K562 (cell line): ENCODE results near the gene KRTAP4-8. TPM values are rescaled to one million over a fixed set of nuclear protein-coding genes. Genes with fewer than 3 reads are reported as not detected.
A peak's percentile ranks its signal among the peaks of the same experiment; 100 is the strongest.

Experiments
- KAT7 ChIP-seq: sonication (generic); formaldehyde crosslinking; IDR thresholded peaks from 2 replicates; pipeline ENCODE4 v1.8.0; 2022; ENCODE audit warnings: missing genetic modification reagents, mild to moderate bottlenecking, borderline replicate concordance
- MEF2A ChIP-seq: IDR thresholded peaks from 2 replicates; pipeline ENCODE4 v1.6.1; 2011; ENCODE audit warnings: low read depth, mild to moderate bottlenecking, low read length, moderate library complexity; ENCODE audit not compliant: control insufficient read depth
- MEF2D ChIP-seq: conservative IDR thresholded peaks from 2 replicates; pipeline ENCODE4 v1.6.1; 2016; ENCODE audit warnings: low read depth, missing genetic modification characterization, missing compliant biosample characterization
- MEIS2 ChIP-seq: fragments of 450-650 bp; IDR thresholded peaks from 2 replicates; pipeline ENCODE4 v1.6.1; 2014; ENCODE audit warnings: mild to moderate bottlenecking; ENCODE audit not compliant: partially characterized antibody
- PCBP1 ChIP-seq: fragments of 200-400 bp; formaldehyde crosslinking; IDR thresholded peaks from 2 replicates; pipeline ENCODE4 v1.6.1; 2018; ENCODE audit warnings: mild to moderate bottlenecking, low read depth, low read length; ENCODE audit not compliant: poor library complexity, severe bottlenecking
- POLR2A ChIP-seq: fragments of 450-650 bp; conservative IDR thresholded peaks from 2 replicates; pipeline ENCODE4 v1.6.1; 2016
- RFX7 ChIP-seq: fragments of 250-450 bp; sonication (Bioruptor Pico); IDR thresholded peaks from 2 replicates; pipeline ENCODE4 v1.5.1; 2021; ENCODE audit warnings: mild to moderate bottlenecking
- SMAD1 ChIP-seq: fragments of 150-350 bp; IDR thresholded peaks from 2 replicates; pipeline ENCODE4 v1.6.1; 2014; ENCODE audit warnings: low read length, low read depth; ENCODE audit not compliant: partially characterized antibody
- SMARCA5 ChIP-seq: fragments of 450-650 bp; IDR thresholded peaks from 2 replicates; pipeline ENCODE4 v1.6.1; 2016
- TAF7 ChIP-seq: fragments of 450-650 bp; IDR thresholded peaks from 2 replicates; pipeline ENCODE4 v1.6.1; 2016; ENCODE audit warnings: missing genetic modification characterization, missing compliant biosample characterization
- TEAD4 ChIP-seq, 2 experiments: sonication (generic) in 1 of 2; formaldehyde crosslinking in 1 of 2; IDR thresholded peaks; 2 replicates each; pipeline versions ENCODE4 v1.6.1 to v1.8.0; 2012 to 2022; ENCODE audit warnings: borderline replicate concordance in 1 of 2, inconsistent platforms in 1 of 2, low read length in 1 of 2, mild to moderate bottlenecking in 1 of 2, missing genetic modification reagents in 1 of 2
- TRIM24 ChIP-seq, 2 experiments: fragments of 450-650 bp; IDR thresholded peaks; 2 replicates each; pipeline ENCODE4 v1.6.1; 2016
- ZNF184 ChIP-seq: sonication (generic); formaldehyde crosslinking; IDR thresholded peaks from 2 replicates; pipeline ENCODE4 v1.5.0; 2020; ENCODE audit warnings: missing genetic modification reagents
- ZNF282 ChIP-seq: sonication (generic); formaldehyde crosslinking; IDR thresholded peaks from 2 replicates; pipeline ENCODE4 v1.8.1; 2023; ENCODE audit warnings: missing genetic modification reagents
- polyA plus RNA-seq, 8 experiments: library from polyadenylated mRNA; depleted of rRNA in 4 of 8; stranded (reverse) in 5 of 8; unstranded in 3 of 8; fragments of >200 nt; fragmentation: Nextera tagmentation in 2 of 8; fragmentation: Illumina TruSeq in 1 of 8; extraction: Ambion mirVana in 2 of 8; extraction: Trizol in 1 of 8; gene quantifications; 2 replicates each; pipeline versions ENCODE4 v1.2.1 to v1.2.3, GENCODE V29; 2011 to 2014; ENCODE audit warnings: inconsistent platforms in 1 of 8, missing spikeins in 1 of 8
- total RNA-seq, 7 experiments: library from RNA; depleted of rRNA in 6 of 7; stranded (reverse); fragments of >200 nt in 6 of 7; fragmentation: Illumina TruSeq in 2 of 7; extraction: Trizol in 2 of 7; gene quantifications; 2 replicates each; pipeline versions ENCODE4 v1.2.1 to v1.2.3, GENCODE V29; 2011 to 2021; ENCODE audit warnings: low replicate concordance in 1 of 7
- TF ChIP-seq, protein P1 (sequence below): fragments of 250-450 bp; sonication (Bioruptor Pico); IDR thresholded peaks from 2 replicates; pipeline ENCODE4 v1.5.0; 2022; ENCODE audit warnings: mild to moderate bottlenecking
- TF ChIP-seq, protein P2 (sequence below): sonication (generic); formaldehyde crosslinking; IDR thresholded peaks from 2 replicates; pipeline ENCODE4 v1.8.0; 2022; ENCODE audit warnings: mild to moderate bottlenecking, low read depth, missing genetic modification reagents
- TF ChIP-seq, protein P3 (sequence below): IDR thresholded peaks from 2 replicates; pipeline ENCODE4 v1.6.1; 2016; ENCODE audit warnings: missing genetic modification characterization, missing compliant biosample characterization
- TF ChIP-seq, protein P4 (sequence below): sonication (generic); formaldehyde crosslinking; IDR thresholded peaks from 2 replicates; pipeline ENCODE4 v1.8.1; 2023; ENCODE audit warnings: mild to moderate bottlenecking, missing genetic modification reagents

The KRTAP4-8 gene
- total and polyA plus RNA-seq, 9 of the 15 experiments (the other 6 are each of a cell fraction or from before 2014, with no cell fraction given): not detected

DNA sequence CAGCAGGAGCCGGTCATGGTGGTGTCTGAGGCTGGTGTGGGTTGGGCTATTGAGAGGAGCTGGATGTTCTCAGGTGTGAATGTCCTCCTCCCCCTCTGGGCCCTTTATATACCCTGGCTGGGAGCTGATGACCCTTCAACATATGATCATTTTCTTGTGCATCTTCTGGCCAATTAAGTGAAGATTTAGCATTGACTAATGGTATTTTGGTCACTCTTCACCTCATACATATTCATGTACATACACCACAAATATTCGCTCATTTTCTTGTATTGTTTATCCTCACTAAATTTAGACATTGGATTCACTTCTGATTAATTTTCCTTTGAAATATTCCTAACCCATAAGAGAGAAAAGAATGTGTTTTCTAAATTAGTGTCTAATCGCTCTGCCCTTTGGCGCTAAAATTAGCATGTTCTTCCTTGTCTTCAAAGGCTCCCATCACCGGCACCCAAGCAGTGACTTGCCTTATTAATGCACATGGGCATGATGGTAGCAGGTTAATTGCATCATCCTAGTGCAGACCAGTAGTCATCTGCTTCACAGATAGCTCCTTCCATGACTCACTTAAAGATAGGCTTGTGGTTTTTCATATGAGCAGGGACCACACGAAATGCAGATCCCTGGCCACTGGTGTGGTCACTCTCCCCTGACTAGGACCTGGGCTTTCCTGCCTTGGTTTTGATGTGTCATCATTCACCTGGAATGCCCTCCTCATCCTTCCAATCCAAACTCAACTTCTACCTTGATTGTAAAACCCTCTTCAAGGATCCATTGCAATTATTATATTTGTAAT, 31.9 kb downstream of the KRTAP4-8 start, which contains the start of gene KRTAP2-4 (continued):
- no peak for TF ChIP-seq ZNF282 (CRISPR knock-in tag)
- TF ChIP-seq, protein P1, sequence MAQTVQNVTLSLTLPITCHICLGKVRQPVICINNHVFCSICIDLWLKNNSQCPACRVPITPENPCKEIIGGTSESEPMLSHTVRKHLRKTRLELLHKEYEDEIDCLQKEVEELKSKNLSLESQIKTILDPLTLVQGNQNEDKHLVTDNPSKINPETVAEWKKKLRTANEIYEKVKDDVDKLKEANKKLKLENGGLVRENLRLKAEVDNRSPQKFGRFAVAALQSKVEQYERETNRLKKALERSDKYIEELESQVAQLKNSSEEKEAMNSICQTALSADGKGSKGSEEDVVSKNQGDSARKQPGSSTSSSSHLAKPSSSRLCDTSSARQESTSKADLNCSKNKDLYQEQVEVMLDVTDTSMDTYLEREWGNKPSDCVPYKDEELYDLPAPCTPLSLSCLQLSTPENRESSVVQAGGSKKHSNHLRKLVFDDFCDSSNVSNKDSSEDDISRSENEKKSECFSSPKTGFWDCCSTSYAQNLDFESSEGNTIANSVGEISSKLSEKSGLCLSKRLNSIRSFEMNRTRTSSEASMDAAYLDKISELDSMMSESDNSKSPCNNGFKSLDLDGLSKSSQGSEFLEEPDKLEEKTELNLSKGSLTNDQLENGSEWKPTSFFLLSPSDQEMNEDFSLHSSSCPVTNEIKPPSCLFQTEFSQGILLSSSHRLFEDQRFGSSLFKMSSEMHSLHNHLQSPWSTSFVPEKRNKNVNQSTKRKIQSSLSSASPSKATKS: no peak; the same call in 1 of the 2 replicates
- TF ChIP-seq, protein P2, sequence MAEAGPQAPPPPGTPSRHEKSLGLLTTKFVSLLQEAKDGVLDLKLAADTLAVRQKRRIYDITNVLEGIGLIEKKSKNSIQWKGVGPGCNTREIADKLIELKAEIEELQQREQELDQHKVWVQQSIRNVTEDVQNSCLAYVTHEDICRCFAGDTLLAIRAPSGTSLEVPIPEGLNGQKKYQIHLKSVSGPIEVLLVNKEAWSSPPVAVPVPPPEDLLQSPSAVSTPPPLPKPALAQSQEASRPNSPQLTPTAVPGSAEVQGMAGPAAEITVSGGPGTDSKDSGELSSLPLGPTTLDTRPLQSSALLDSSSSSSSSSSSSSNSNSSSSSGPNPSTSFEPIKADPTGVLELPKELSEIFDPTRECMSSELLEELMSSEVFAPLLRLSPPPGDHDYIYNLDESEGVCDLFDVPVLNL (CRISPR knock-in tag): no peak
- TF ChIP-seq ZNF184: no peak
- TF ChIP-seq MEF2A: no peak
- TF ChIP-seq PCBP1: no peak
- TF ChIP-seq, protein P3, sequence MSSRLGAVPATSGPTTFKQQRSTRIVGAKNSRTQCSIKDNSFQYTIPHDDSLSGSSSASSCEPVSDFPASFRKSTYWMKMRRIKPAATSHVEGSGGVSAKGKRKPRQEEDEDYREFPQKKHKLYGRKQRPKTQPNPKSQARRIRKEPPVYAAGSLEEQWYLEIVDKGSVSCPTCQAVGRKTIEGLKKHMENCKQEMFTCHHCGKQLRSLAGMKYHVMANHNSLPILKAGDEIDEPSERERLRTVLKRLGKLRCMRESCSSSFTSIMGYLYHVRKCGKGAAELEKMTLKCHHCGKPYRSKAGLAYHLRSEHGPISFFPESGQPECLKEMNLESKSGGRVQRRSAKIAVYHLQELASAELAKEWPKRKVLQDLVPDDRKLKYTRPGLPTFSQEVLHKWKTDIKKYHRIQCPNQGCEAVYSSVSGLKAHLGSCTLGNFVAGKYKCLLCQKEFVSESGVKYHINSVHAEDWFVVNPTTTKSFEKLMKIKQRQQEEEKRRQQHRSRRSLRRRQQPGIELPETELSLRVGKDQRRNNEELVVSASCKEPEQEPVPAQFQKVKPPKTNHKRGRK (tag): no peak
- peak; percentile 66; the same call in 1 of the 2 replicates for TF ChIP-seq TEAD4 (IDR thresholded peaks at IDR 0.05; ENCODE audit: low read length)
- no peak for TF ChIP-seq TEAD4 (CRISPR knock-in tag; IDR thresholded peaks at IDR 0.05; ENCODE audit: borderline replicate concordance)
- TF ChIP-seq TRIM24 (IDR thresholded peaks at IDR 0.05): peak; percentile 68 to 81; a peak in 3 of 4 replicates
- no peak for TF ChIP-seq MEIS2
- TF ChIP-seq SMAD1: no peak
- TF ChIP-seq TAF7 (tag): no peak
- TF ChIP-seq, protein P4, sequence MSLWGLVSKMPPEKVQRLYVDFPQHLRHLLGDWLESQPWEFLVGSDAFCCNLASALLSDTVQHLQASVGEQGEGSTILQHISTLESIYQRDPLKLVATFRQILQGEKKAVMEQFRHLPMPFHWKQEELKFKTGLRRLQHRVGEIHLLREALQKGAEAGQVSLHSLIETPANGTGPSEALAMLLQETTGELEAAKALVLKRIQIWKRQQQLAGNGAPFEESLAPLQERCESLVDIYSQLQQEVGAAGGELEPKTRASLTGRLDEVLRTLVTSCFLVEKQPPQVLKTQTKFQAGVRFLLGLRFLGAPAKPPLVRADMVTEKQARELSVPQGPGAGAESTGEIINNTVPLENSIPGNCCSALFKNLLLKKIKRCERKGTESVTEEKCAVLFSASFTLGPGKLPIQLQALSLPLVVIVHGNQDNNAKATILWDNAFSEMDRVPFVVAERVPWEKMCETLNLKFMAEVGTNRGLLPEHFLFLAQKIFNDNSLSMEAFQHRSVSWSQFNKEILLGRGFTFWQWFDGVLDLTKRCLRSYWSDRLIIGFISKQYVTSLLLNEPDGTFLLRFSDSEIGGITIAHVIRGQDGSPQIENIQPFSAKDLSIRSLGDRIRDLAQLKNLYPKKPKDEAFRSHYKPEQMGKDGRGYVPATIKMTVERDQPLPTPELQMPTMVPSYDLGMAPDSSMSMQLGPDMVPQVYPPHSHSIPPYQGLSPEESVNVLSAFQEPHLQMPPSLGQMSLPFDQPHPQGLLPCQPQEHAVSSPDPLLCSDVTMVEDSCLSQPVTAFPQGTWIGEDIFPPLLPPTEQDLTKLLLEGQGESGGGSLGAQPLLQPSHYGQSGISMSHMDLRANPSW (CRISPR knock-in tag): no peak
- TF ChIP-seq POLR2A: no peak
- no peak for TF ChIP-seq RFX7 (CRISPR knock-in tag)
- TF ChIP-seq SMARCA5: no peak
- TF ChIP-seq MEF2D (tag): peak; percentile 30; the same call in 1 of the 2 replicates
- TF ChIP-seq KAT7 (CRISPR knock-in tag): no peak
